ENCODE measurements around the gene GLIS2.

The GLIS2 gene

DNA sequence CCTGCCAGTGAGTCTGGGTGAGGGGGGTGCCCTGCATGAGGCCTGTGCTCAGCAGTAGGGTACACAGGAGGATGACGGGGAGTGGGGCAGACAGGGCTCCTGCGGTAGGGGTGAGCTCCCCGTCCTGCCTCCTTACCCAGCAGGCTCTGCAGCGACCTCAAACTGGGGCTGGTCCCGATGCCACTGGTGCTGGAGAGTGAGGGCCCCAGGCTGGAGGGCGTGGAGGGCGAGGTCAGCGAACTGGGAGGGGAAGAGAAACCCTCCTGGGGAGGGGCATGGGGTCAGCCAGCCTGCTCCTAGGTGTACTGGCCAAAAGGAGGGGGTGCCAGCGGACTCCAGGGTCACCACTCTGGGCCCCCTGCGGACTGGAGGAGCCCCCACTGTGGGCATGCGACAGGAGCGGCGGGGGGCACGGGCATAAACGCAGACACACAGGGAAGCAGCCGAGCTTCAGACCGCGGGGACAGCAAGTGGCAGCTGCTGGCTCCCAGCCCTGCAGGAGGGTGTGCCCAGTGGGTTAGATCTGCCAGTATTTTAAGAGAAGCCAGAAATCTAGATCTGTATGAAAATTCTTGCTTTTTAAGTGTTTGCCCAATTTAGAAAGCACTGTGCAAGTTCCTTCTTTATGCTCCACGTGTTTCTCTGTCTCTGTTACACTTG, 46.7 kb downstream of the GLIS2 start:
- TF ChIP-seq, protein P1, sequence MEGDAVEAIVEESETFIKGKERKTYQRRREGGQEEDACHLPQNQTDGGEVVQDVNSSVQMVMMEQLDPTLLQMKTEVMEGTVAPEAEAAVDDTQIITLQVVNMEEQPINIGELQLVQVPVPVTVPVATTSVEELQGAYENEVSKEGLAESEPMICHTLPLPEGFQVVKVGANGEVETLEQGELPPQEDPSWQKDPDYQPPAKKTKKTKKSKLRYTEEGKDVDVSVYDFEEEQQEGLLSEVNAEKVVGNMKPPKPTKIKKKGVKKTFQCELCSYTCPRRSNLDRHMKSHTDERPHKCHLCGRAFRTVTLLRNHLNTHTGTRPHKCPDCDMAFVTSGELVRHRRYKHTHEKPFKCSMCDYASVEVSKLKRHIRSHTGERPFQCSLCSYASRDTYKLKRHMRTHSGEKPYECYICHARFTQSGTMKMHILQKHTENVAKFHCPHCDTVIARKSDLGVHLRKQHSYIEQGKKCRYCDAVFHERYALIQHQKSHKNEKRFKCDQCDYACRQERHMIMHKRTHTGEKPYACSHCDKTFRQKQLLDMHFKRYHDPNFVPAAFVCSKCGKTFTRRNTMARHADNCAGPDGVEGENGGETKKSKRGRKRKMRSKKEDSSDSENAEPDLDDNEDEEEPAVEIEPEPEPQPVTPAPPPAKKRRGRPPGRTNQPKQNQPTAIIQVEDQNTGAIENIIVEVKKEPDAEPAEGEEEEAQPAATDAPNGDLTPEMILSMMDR (IDR thresholded peaks at IDR 0.05; ENCODE audit: low read length) = no peak
- TF ChIP-seq EZH2 (IDR thresholded peaks at IDR 0.05; ENCODE audit: borderline replicate concordance, low read length) = no peak
- Histone ChIP-seq H3F3A (ENCODE audit: insufficient read depth, low read length) (no peaks in the 10 kb centered on the region), H3K9me3 (ENCODE audit: low read length) (no peaks in the 10 kb centered on the region), H3K4me3 (ENCODE audit: low read depth, low read length, poor library complexity, severe bottlenecking) (no peak overlapping the region), H3K4me2 (ENCODE audit: low read length) (no peak overlapping the region), H3K27me3 (ENCODE audit: insufficient read depth, low read length) (no peaks in the 10 kb centered on the region), H3K36me3 (ENCODE audit: insufficient read depth, low read length) (peaks cover 47% of the 10 kb centered on the region; the same call in 1 of the 2 replicates), H2AFZ (ENCODE audit: low read length) (no peak overlapping the region), H3K27ac (ENCODE audit: low read depth, low read length, poor library complexity, severe bottlenecking) (peak overlapping the region; percentile 53), H3K4me1 (ENCODE audit: insufficient read depth, low read length, severe bottlenecking) (no peaks in the 10 kb centered on the region), H3K79me2 (ENCODE audit: insufficient read depth, low read length) (no peaks in the 10 kb centered on the region), H4K20me1 (ENCODE audit: insufficient read depth, low read length) (no peaks in the 10 kb centered on the region), H3K9me2 (ENCODE audit: low read depth, low read length) (no peaks in the 10 kb centered on the region), H3K9ac (ENCODE audit: low read length) (no peak overlapping the region)

DNA sequence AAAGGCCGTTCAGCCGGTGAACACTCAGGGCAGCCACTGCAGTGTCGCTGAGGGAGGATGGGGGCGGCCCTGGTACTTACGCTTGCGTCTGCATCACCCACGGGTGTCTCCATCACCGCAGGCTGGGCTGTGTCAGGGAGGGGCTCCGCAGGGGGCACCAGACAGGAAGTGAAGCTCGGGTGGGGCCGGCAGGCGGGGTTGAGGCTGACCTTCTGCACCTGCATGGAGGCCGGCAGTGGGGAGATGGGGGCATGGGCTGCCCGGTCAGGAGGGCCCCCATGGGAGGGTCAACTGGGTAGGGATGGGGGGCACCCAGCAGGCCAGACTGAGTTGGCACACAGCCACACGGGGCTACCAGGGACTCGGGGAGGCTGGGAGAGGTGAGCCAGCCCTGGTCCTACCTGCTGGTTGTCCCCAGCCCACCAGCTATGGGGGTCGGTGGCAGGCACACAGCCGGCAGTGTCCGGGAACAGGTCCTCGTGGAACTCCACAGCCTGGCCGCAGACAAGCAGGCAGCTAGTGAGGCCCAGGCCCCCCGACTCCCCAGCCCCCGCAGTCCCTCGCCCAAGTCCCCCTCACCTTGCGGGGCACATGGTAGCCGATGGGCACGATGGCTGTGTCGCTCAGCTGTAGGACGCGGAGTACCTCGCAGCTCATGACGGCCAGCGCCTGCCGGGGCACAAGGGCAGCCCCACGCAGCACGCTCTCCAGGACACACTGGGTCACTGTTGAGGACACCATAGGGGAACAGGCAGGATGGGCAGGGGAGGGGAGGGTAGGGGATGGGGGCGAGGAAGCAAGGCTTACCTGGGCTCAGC, 48.5 kb downstream of the GLIS2 start:
- no peaks in the 10 kb centered on the region for H4K20me1 ChIP-seq (ENCODE audit: insufficient read depth, low read length)
- no peaks in the 10 kb centered on the region for H3K9me3 ChIP-seq (ENCODE audit: low read length)

DNA sequence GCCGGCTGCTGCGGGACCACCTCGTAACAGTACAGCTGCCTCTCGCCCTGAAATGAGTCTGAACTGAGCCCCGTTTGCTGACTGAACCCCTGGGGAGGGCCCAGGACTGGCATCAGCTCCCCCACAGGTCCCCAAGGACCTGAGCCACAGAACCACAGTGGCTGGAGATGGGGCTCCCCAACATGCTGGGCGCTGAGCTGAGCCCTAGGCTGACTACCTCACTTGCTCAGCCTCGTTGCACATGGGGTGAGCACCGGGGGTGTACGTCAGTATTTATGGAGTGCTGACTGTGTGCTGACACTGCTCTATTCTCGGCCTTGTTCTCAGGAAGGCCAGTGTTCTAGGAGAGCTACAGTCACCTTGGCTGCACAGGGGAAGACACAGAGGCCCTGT, 49.1 kb downstream of the GLIS2 start:
- no peaks in the 10 kb centered on the region for H3K9me3 ChIP-seq (ENCODE audit: low read length)
- no peaks in the 10 kb centered on the region for H3K27me3 ChIP-seq (ENCODE audit: insufficient read depth, low read length)
- no peak overlapping the region for H3K4me2 ChIP-seq (ENCODE audit: low read length)
- H4K20me1 ChIP-seq (ENCODE audit: insufficient read depth, low read length) = no peaks in the 10 kb centered on the region
- no peak overlapping the region for H3K4me3 ChIP-seq (ENCODE audit: low read depth, low read length, poor library complexity, severe bottlenecking)
- H3F3A ChIP-seq (ENCODE audit: insufficient read depth, low read length) = no peaks in the 10 kb centered on the region
- no peak overlapping the region for H3K27ac ChIP-seq (ENCODE audit: low read depth, low read length, poor library complexity, severe bottlenecking)
- H3K79me2 ChIP-seq (ENCODE audit: insufficient read depth, low read length) = no peaks in the 10 kb centered on the region
- H3K9ac ChIP-seq (ENCODE audit: low read length) = no peak overlapping the region
- H3K9me2 ChIP-seq (ENCODE audit: low read depth, low read length) = no peaks in the 10 kb centered on the region
- H3K4me1 ChIP-seq (ENCODE audit: insufficient read depth, low read length, severe bottlenecking) = no peaks in the 10 kb centered on the region
- H2AFZ ChIP-seq (ENCODE audit: low read length) = no peak overlapping the region
- peaks cover 33% of the 10 kb centered on the region; the same call in 1 of the 2 replicates for H3K36me3 ChIP-seq (ENCODE audit: insufficient read depth, low read length)
- TF ChIP-seq, protein P1 (IDR thresholded peaks at IDR 0.05; ENCODE audit: low read length) = no peak
- no peak for TF ChIP-seq EZH2 (IDR thresholded peaks at IDR 0.05; ENCODE audit: borderline replicate concordance, low read length)

More for the DNA sequence above, 48.5 kb downstream of the GLIS2 start:
- TF ChIP-seq EZH2 (IDR thresholded peaks at IDR 0.05; ENCODE audit: borderline replicate concordance, low read length) = no peak
- TF ChIP-seq, protein P1 (IDR thresholded peaks at IDR 0.05; ENCODE audit: low read length) = no peak
- Histone ChIP-seq H3F3A (ENCODE audit: insufficient read depth, low read length) (no peaks in the 10 kb centered on the region), H3K4me2 (ENCODE audit: low read length) (no peak overlapping the region), H3K36me3 (ENCODE audit: insufficient read depth, low read length) (peaks cover 34% of the 10 kb centered on the region; the same call in 1 of the 2 replicates), H3K4me1 (ENCODE audit: insufficient read depth, low read length, severe bottlenecking) (no peaks in the 10 kb centered on the region), H3K27me3 (ENCODE audit: insufficient read depth, low read length) (no peaks in the 10 kb centered on the region), H3K4me3 (ENCODE audit: low read depth, low read length, poor library complexity, severe bottlenecking) (no peak overlapping the region), H3K79me2 (ENCODE audit: insufficient read depth, low read length) (no peaks in the 10 kb centered on the region), H3K27ac (ENCODE audit: low read depth, low read length, poor library complexity, severe bottlenecking) (no peak overlapping the region), H3K9ac (ENCODE audit: low read length) (no peak overlapping the region), H3K9me2 (ENCODE audit: low read depth, low read length) (no peaks in the 10 kb centered on the region), H2AFZ (ENCODE audit: low read length) (no peak overlapping the region)

All from OCI-LY1 (cell line).